Omental fat pad (tissue), 4 donors: ENCODE data around the gene MPV17. TPM values are rescaled to one million over a fixed set of nuclear protein-coding genes. Genes with fewer than 3 reads are reported as not detected.
A peak's percentile ranks its signal among the peaks of the same experiment; 100 is the strongest.

Experiments used
- ATAC-seq: fragments of 150-250 bp; one replicate; pipeline ENCODE4 v1.9.1; 2016; ENCODE audit warnings: mild to moderate bottlenecking, moderate library complexity; ENCODE audit not compliant: low FRiP score
- DNase-seq: peaks from one replicate; pipeline ENCODE4 v3.0.0-alpha.2; 2019; ENCODE audit warnings: low spot score
- total RNA-seq, 4 donors: library from RNA; depleted of rRNA; stranded (reverse); fragments of >200 nt; gene quantifications; one replicate each; pipeline ENCODE4 v1.1.0, GENCODE V29; 2016
- TF ChIP-seq, protein P1 (sequence below), 3 donors: fragments of 450-650 bp; IDR thresholded peaks; one replicate each; pipeline ENCODE4 v1.5.1; 2016 to 2017; ENCODE audit warnings: antibody characterized with exemption in 3 of 3, mild to moderate bottlenecking in 3 of 3, moderate library complexity in 2 of 3

The MPV17 gene
- total RNA-seq, 4 donors from 2014 or later, result 63.0 to 97.8 (median 77.2) TPM

DNA sequence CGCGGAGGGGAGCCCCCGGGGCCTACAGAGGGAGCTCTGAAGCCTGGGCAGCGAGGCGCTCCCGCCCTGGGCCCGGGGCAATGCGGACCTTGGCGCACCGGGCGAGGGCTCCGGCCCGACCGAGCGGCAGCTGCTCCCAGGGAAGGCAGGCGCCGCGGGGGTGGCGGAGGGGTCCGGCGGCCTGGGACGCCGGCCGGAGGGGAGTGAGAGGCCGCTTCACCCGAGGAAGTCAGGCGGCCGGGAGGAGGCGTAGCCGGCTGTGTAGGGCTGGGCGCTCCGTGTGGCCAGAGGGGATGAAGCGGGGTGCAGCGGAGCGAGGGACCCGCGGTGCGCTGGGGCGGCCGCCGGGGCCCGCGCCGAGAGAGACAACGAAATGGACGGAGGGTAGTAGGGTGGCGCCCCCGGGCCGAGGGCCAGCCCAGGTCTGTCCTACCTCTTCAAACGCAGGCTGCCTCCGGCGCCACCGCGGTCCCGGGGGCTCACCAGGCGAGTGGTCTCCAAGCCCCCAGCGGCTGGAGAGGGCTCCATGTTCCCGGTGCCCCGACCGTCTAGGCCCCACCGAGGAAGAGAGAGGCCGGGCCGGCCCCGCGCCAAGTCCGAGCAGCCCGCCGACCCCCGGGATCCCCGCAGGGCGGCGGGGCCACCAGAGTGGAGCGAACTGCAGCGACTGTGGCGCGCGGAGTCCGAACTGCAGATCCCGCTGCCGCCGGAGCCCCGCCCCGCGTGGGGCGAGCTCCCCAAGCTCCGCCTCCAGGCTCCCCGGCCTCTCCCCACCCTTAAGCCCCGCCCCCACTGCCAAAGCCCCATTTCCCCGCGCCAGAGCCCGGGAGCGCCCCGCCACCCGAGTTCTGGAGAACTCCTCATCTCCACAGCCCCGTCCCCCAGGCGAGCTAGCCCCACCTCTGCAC is 60.3 kb downstream of the MPV17 start, which contains the start of gene SLC30A3:
Gene SLC30A3, minus strand, starts transcription at position 669 of the 908 bp plus-strand sequence. Its CDS starts 141 bp downstream, at position 528.
- ATAC-seq (peak; percentile 86), DNase-seq (peak; percentile 35)
- TF ChIP-seq, protein P1, sequence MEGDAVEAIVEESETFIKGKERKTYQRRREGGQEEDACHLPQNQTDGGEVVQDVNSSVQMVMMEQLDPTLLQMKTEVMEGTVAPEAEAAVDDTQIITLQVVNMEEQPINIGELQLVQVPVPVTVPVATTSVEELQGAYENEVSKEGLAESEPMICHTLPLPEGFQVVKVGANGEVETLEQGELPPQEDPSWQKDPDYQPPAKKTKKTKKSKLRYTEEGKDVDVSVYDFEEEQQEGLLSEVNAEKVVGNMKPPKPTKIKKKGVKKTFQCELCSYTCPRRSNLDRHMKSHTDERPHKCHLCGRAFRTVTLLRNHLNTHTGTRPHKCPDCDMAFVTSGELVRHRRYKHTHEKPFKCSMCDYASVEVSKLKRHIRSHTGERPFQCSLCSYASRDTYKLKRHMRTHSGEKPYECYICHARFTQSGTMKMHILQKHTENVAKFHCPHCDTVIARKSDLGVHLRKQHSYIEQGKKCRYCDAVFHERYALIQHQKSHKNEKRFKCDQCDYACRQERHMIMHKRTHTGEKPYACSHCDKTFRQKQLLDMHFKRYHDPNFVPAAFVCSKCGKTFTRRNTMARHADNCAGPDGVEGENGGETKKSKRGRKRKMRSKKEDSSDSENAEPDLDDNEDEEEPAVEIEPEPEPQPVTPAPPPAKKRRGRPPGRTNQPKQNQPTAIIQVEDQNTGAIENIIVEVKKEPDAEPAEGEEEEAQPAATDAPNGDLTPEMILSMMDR (IDR thresholded peaks at IDR 0.05), result no peak

DNA sequence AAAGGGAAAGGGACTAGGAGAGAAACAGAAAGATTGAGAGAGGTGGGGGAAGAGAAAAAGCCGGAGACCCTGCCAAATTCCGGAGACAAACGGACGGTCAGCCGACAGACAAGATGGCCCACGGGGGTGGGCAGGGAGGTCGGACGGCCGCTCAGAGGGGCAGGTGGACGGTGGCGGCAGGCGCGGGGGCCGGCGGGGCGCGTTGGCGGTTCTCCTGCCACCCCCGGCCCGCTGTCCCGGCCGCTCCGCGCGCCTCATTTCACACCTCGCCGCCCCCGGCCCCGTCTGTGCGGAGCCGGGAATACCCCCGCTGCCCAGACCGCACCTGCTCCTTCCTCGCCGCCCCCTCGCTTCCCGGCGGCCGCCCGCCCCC is 61.0 kb downstream of the MPV17 start:
- TF ChIP-seq, protein P1 (IDR thresholded peaks at IDR 0.05), result no peak
- ATAC-seq, result no peak
- DNase-seq, result no peak

DNA sequence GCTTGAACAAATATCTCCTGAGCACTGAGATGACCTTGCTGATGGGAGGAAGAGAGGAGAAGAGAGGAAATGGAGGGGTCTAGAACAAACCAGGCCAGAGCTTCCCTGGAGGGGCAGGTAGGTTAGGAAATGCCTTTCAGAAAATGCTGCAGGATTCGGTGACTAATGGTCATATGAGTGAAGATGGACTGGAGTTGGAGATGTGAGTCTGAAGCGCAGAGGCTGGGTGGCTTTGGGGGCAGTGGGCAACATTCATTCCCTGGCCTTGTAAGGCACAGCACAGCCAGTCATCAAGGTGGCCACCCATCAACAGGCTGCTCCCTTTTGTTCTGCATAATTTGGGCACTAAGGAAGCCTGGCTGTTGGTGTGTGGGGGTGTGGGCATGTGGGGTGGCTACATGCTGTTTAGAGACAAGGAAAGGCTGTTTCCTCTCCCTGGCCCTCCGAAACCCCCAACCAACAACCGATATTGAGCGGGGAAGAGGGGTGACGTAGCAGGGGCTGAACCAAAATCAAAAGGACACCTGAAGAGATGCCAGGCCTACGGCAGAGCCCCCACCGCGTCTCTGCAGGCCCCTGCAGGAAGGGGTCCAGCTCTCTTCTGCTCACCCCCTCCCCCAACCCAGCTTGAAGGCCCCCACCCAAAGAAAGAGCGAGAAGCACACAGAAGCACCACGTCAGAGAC is 61.5 kb downstream of the MPV17 start:
- no peak for DNase-seq
- TF ChIP-seq, protein P1 (IDR thresholded peaks at IDR 0.05), result no peak
- no peak for ATAC-seq

Other genes with a start within 250 kb of the MPV17 start
- gene EMILIN1, start 244.5 kb downstream of the MPV17 start, total RNA-seq, result 10 to 100 TPM; 27.5 to 62.7 (median 41.2) TPM
- 1 to 10 TPM; 1.6 to 3.3 (median 2.1) TPM for gene KHK, start 236.3 kb downstream of the MPV17 start, total RNA-seq
- gene CGREF1, start 204.0 kb downstream of the MPV17 start, total RNA-seq, result 1 to 10 TPM; 1.3 to 9.3 (median 5.5) TPM
- 1 to 10 TPM in 1 of 4 donors, under 1 TPM in 2, not detected in 1; 0.50 to 1.1 (median 0.65) TPM for gene ABHD1, start 199.3 kb downstream of the MPV17 start, total RNA-seq
- gene PREB, start 188.5 kb downstream of the MPV17 start, total RNA-seq, result 10 to 100 TPM; 60.7 to 76.5 (median 65.7) TPM
- gene PRR30, start 183.7 kb downstream of the MPV17 start, total RNA-seq, result not detected
- under 1 TPM in 2 of 4 donors, not detected in 2; 0.12 to 0.56 TPM for gene TCF23, start 174.1 kb downstream of the MPV17 start, total RNA-seq
- gene ATRAID, start 111.1 kb downstream of the MPV17 start, total RNA-seq, result 100 to 1,000 TPM; 114 to 197 (median 157) TPM
- gene SLC5A6, start 110.8 kb downstream of the MPV17 start, total RNA-seq, result 100 to 1,000 TPM in 1 of 4 donors, 10 to 100 TPM in 3; 37.4 to 106 (median 83.6) TPM
- 10 to 100 TPM; 14.6 to 29.3 (median 24.7) TPM for gene CAD, start 105.7 kb downstream of the MPV17 start, total RNA-seq
- gene SLC30A3, start 60.0 kb downstream of the MPV17 start, total RNA-seq, result not detected
- gene DNAJC5G, start 47.7 kb downstream of the MPV17 start, total RNA-seq, result under 1 TPM in 1 of 4 donors, not detected in 3; 0.79 TPM
- gene TRIM54, start 40.7 kb downstream of the MPV17 start, total RNA-seq, result 1 to 10 TPM in 1 of 4 donors, not detected in 3; 2.5 TPM
- gene UCN, start 14.7 kb downstream of the MPV17 start, total RNA-seq, result 1 to 10 TPM; 1.4 to 4.9 (median 2.3) TPM
- 10 to 100 TPM; 24.8 to 76.1 (median 34.8) TPM for gene GTF3C2, start 33.7 kb upstream of the MPV17 start, total RNA-seq
- gene EIF2B4, start 47.2 kb upstream of the MPV17 start, total RNA-seq, result 10 to 100 TPM; 33.4 to 53.0 (median 42.5) TPM
- 100 to 1,000 TPM in 3 of 4 donors, 10 to 100 TPM in 1; 92.6 to 116 (median 105) TPM for gene SNX17, start 47.5 kb upstream of the MPV17 start, total RNA-seq
- 10 to 100 TPM in 2 of 4 donors, 1 to 10 TPM in 2; 8.2 to 17.2 (median 11.1) TPM for gene ZNF513, start 57.6 kb upstream of the MPV17 start, total RNA-seq
- 10 to 100 TPM; 44.6 to 71.9 (median 60.4) TPM for gene PPM1G, start 86.5 kb upstream of the MPV17 start, total RNA-seq
- gene NRBP1, start 105.5 kb upstream of the MPV17 start, total RNA-seq, result 10 to 100 TPM; 65.6 to 75.5 (median 71.8) TPM
- gene KRTCAP3, start 119.3 kb upstream of the MPV17 start, total RNA-seq, result 1 to 10 TPM in 2 of 4 donors, under 1 TPM in 1, not detected in 1; 0.75 to 1.8 (median 1.3) TPM
- gene IFT172, start 166.6 kb upstream of the MPV17 start, total RNA-seq, result 10 to 100 TPM; 13.6 to 40.5 (median 32.4) TPM
- gene FNDC4, start 172.1 kb upstream of the MPV17 start, total RNA-seq, result 10 to 100 TPM; 24.0 to 82.0 (median 52.2) TPM
- 1 to 10 TPM in 3 of 4 donors, under 1 TPM in 1; 0.56 to 1.7 (median 1.4) TPM for gene GCKR, start 173.7 kb upstream of the MPV17 start, total RNA-seq